ENCODE results near the gene ALMS1. TPM values are rescaled to one million over a fixed set of nuclear protein-coding genes. Genes with fewer than 3 reads are reported as not detected.

ALMS1 gene
- total and polyA plus RNA-seq, 2 of the 8 experiments (the other 6 are each of a cell fraction or from before 2014, with no cell fraction given) = 21.8 to 45.6 TPM

DNA sequence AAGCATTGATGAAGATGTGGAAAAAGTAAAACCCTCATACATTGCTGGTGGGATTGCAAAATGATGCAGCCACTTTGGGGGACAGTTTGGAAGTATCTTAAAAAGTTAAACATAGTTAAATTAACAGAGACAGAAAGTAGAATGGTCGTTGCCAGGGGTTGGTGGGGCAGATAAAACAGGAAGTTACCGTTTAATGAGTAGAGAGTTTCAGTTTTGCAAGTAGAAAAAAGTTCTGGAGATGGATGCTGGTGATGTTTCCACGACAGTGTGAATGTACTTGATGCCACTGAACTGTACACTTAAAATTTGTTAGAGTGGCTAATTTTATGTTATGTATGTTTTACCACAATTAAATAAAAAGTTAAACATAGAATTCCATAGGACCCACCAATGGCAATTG is 47.8 kb upstream of the ALMS1 start:
- FAIRE-seq (no peak), DNase-seq (ENCODE audit: low read depth in 1 of 2, low spot score in 2 of 2) (no peak)
- POLR2A ChIA-PET (ENCODE audit: partially characterized antibody) = no interaction called here
- WGBS, 2 experiments (ENCODE audit: extremely low coverage in 1 of 2, insufficient coverage in 1 of 2, insufficient read length in 1 of 2, insufficient replicate concordance in 2 of 2, low coverage in 1 of 2, low lambda C conversion rate in 2 of 2, missing lambda C conversion rate in 1 of 2) = 71% methylated on average over 3 of the region's 3 CpGs; no CpG with 5 or more reads in 1 of the 2 experiments
- H2BK15ac ChIP-seq (ENCODE audit: low read length) = no peak overlapping the region
- no peak overlapping the region for H2BK5ac ChIP-seq (ENCODE audit: low read depth, low read length)
- H3K23ac ChIP-seq (ENCODE audit: insufficient read length) = no peak overlapping the region
- H3K4ac ChIP-seq (replicated peaks; ENCODE audit: insufficient read length, low read depth, low read length) = no peak overlapping the region
- no peaks in the 10 kb centered on the region for H3K9me3 ChIP-seq (ENCODE audit: insufficient read depth in 2 of 2, low read depth in 1 of 2, low read length in 1 of 2)
- no peak overlapping the region for H3K9ac ChIP-seq (replicated peaks in 1 of 4; ENCODE audit: extremely low read depth in 1 of 4, low read depth in 3 of 4, low read length in 3 of 4)
- no peak overlapping the region for H3K4me3 ChIP-seq (ENCODE audit: extremely low read depth in 1 of 4, insufficient read depth in 2 of 4, low read depth in 3 of 4, low read length in 4 of 4)
- H3K79me1 ChIP-seq (ENCODE audit: low read depth, low read length) = no peaks in the 10 kb centered on the region
- no peak overlapping the region for H3K4me2 ChIP-seq (ENCODE audit: insufficient read depth in 1 of 2, low read depth in 2 of 2, low read length in 2 of 2)
- H3K79me2 ChIP-seq (ENCODE audit: control insufficient read depth in 1 of 2, insufficient read depth in 2 of 2, low read length in 2 of 2) = no peaks in the 10 kb centered on the region
- no peaks in the 10 kb centered on the region for H4K20me1 ChIP-seq (replicated peaks in 1 of 2; ENCODE audit: control insufficient read depth in 1 of 2, insufficient read depth in 2 of 2, low read length in 2 of 2)
- no peaks in the 10 kb centered on the region for H3K23me2 ChIP-seq (ENCODE audit: low read depth, low read length)
- no peak overlapping the region for H3K27ac ChIP-seq (ENCODE audit: low read depth, low read length)
- H2AFZ ChIP-seq (ENCODE audit: low read length) = no peak overlapping the region
- no peaks in the 10 kb centered on the region for H3K4me1 ChIP-seq (replicated peaks in 1 of 4; ENCODE audit: control insufficient read depth in 3 of 4, insufficient read depth in 4 of 4, low read length in 3 of 4)
- H2BK120ac ChIP-seq (replicated peaks; ENCODE audit: low read depth, low read length) = no peak overlapping the region
- no peak overlapping the region for H3K56ac ChIP-seq (replicated peaks; ENCODE audit: insufficient read length, low read depth, low read length)
- H2BK12ac ChIP-seq (ENCODE audit: low read depth, low read length) = no peak overlapping the region
- H4K91ac ChIP-seq (replicated peaks; ENCODE audit: insufficient read length, low read length) = no peak overlapping the region
- H3K14ac ChIP-seq (ENCODE audit: insufficient read length) = no peak overlapping the region
- H4K5ac ChIP-seq (ENCODE audit: insufficient read length, low read depth, low read length) = no peak overlapping the region
- H4K8ac ChIP-seq (ENCODE audit: extremely low read depth, insufficient read depth, low read length) = no peak overlapping the region
- H3K36me3 ChIP-seq (ENCODE audit: control insufficient read depth in 2 of 4, insufficient read depth in 4 of 4, low read length in 3 of 4) = no peaks in the 10 kb centered on the region
- H2AK5ac ChIP-seq (ENCODE audit: low read depth, low read length) = no peak overlapping the region
- no peak overlapping the region for H2BK20ac ChIP-seq (ENCODE audit: low read length)
- no peak overlapping the region for H3K18ac ChIP-seq (ENCODE audit: extremely low read depth, low read length)
- CTCF ChIA-PET (ENCODE audit: partially characterized antibody) = no interaction called here
- no peaks in the 10 kb centered on the region for H3K27me3 ChIP-seq (replicated peaks in 1 of 4; ENCODE audit: control insufficient read depth in 3 of 4, extremely low read depth in 1 of 4, insufficient read depth in 3 of 4, low read length in 3 of 4)
- TF ChIP-seq USF2 (IDR thresholded peaks at IDR 0.05; ENCODE audit: low read length) (no peak), SUZ12 (IDR thresholded peaks at IDR 0.05; ENCODE audit: low read length) (no peak), CBX5 (IDR thresholded peaks at IDR 0.05; ENCODE audit: low read depth, low read length) (no peak), CHD1 (IDR thresholded peaks at IDR 0.05; ENCODE audit: low read depth, low read length) (no peak), NRF1 (IDR thresholded peaks at IDR 0.05; ENCODE audit: low read depth, low read length) (no peak), SP4 (IDR thresholded peaks at IDR 0.05; ENCODE audit: low read length) (no peak), SP2 (IDR thresholded peaks at IDR 0.05; ENCODE audit: low read length) (no peak), ZNF274 (IDR thresholded peaks at IDR 0.05; ENCODE audit: borderline replicate concordance, extremely low read depth, low read length) (no peak), HDAC2 (IDR thresholded peaks at IDR 0.05; ENCODE audit: borderline replicate concordance in 1 of 2, low read depth in 2 of 2, low read length in 2 of 2) (no peak), POLR2A (IDR thresholded peaks at IDR 0.05; ENCODE audit: control extremely low read depth in 1 of 2, low read depth in 2 of 2, low read length in 2 of 2) (no peak), SRF (IDR thresholded peaks at IDR 0.05; ENCODE audit: low read depth, low read length) (no peak)
- TF ChIP-seq, protein P1, sequence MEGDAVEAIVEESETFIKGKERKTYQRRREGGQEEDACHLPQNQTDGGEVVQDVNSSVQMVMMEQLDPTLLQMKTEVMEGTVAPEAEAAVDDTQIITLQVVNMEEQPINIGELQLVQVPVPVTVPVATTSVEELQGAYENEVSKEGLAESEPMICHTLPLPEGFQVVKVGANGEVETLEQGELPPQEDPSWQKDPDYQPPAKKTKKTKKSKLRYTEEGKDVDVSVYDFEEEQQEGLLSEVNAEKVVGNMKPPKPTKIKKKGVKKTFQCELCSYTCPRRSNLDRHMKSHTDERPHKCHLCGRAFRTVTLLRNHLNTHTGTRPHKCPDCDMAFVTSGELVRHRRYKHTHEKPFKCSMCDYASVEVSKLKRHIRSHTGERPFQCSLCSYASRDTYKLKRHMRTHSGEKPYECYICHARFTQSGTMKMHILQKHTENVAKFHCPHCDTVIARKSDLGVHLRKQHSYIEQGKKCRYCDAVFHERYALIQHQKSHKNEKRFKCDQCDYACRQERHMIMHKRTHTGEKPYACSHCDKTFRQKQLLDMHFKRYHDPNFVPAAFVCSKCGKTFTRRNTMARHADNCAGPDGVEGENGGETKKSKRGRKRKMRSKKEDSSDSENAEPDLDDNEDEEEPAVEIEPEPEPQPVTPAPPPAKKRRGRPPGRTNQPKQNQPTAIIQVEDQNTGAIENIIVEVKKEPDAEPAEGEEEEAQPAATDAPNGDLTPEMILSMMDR (IDR thresholded peaks at IDR 0.05; ENCODE audit: control extremely low read depth in 1 of 3, insufficient read depth in 1 of 3, low read depth in 1 of 3, low read length in 3 of 3) = no peak
